HG02610 (cell line): ENCODE data around the gene CFAP300.

Experiments
- ATAC-seq: cut with Tn5 transposase; IDR thresholded peaks from one replicate; pipeline ENCODE4 v1.9.1; 2021; ENCODE audit warnings: mild to moderate bottlenecking, moderate library complexity; ENCODE audit not compliant: unreplicated experiment

CFAP300 gene

DNA sequence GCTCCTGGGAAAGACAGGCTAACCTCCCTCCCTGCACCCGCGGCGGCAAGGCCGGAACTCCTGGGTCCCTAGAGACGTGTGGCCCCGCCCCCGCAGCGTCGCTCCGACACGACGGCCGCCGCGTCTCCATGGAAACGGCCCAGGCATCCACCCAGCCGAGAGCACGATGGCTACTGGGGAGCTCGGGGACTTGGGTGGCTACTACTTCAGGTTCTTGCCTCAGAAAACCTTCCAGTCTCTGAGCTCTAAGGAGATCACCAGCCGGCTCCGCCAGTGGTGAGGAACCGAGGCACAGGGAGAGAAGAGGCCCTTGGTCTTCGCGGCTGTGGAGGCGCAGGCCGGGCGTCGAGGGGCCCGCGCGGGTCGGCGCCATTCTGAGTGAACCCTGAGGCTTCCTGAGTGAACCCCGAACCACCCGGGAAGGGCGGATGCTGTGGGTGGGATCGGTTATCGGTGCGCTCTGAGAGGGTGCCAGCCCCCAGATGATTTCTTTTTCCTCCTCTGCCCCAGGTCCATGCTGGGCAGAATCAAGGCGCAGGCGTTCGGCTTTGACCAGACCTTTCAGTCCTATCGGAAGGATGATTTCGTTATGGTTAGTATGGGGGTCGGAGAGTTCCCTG, at the start of gene CFAP300:
CFAP300 (plus strand) TSS at position 133 of the 620 bp plus-strand sequence; CDS start at position 167, 34 bp downstream.
- peak; percentile 54 for ATAC-seq

DNA sequence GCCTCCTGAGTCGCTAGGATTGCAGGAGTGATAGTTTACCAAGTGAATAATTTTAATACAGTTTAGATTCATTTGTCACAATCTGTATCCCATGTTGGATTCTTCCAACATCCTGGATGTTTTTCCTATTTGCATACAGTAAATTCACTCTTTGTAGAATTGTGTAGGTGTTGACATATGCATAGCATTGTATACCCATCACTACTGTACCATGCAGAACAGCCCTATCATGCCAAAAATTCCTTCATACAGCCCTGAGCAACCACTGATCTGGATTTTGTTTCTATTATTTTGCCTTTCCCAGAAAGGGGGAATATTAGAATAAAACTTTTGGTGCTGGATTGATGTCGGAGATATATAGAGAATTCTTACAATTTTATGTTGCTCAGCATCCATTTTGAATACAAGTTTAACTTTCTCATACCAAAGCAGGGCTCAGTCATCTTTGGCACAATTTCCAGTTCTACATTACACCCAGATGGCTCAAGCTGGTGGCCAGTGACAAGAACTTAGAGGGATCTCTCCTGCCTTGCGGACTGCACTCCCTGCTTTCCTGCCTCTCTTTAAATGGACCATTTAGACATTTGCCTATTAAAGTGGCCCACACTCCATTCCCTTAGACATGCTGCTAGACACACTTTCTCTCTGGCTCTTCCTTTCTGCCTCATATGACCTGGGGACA, 45.4 kb upstream of the CFAP300 start:
- no peak for ATAC-seq

DNA sequence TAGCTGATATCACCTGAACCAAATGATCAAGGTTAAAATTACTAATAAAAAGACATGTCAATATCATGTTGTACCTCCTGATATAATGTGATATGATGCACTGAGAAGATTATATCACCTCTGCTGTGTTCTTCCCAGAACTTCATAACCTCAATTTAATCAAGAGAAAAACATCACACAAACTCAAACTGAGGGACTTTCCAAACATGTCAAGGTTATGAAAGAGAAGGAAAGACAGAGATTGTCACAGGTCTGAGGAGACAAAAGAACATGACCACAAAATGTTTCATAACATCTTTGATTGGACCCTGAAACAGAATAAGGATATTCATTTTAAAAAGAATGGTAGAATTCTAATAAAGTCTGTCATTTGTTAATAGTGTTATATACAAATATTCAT, 43.0 kb upstream of the CFAP300 start:
- ATAC-seq, result no peak

- no peak for ATAC-seq
Measured at GRCh38 chr11:102005306-102005705, 41.9 kb upstream of the CFAP300 start.

- ATAC-seq, result no peak
Measured at GRCh38 chr11:102006835-102007566, 40.2 kb upstream of the CFAP300 start.

DNA sequence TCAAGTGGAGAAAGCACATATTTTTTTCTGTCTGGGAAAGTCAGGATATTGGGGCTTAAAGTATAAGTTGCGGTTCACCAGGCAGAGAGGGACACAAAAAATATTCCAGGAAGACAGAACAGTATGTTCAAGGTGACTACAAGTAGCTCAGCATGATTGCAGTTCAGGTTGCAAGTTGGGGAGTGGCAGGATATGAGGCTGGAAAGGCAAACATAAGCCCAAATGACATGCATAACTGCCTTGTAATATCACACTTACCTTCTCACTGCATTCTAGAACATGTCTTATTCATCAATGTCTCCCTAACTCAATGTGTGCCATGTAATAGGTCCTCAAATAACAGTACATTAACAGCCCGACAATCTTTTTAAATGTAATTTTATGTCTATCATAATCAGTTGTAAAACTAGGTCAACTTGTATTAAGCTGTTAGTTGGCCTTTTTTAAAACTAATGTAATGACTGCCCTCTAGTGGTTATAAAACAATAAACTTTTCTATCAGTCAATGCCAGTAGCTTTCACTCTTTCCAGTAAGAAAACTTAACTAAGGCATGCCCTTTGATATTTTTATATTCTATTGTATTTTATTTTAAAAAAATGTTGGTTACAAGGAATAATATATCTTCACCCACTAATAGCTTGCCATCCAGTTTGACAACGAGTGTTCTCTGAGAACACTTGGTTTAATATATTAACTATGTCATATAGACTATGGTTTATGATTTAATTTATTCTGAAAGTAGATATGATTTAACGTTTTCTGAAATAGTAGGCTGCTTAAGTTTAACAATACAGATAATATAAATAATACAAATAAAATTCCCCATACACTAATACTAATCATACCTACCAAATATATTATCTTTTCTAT, 39.4 kb upstream of the CFAP300 start:
- ATAC-seq, result peak; percentile 65

- ATAC-seq, result no peak
Measured at GRCh38 chr11:102010776-102011494, 36.3 kb upstream of the CFAP300 start.

DNA sequence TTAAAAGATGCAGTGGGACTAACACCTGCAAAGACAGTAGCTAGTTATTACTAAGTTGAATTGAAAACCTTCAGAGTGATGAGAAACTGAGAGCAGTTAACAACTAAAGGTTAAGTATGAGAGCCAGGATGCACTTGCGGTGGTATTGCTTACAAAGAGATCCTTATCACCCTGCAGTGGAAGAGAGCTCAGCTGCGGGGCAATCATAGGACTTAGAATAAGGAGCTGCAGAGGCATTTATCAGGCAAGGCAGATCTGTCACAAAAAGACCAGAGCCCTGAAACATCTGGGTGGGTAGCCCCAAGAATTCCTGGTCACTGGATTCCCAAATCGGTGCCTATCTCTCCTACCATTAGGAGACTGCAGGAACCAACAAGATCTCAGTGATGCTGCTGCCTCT, 34.3 kb upstream of the CFAP300 start:
- no peak for ATAC-seq

GRCh38 chr11:102014756-102015155, 32.5 kb upstream of the CFAP300 start:
- no peak for ATAC-seq

DNA sequence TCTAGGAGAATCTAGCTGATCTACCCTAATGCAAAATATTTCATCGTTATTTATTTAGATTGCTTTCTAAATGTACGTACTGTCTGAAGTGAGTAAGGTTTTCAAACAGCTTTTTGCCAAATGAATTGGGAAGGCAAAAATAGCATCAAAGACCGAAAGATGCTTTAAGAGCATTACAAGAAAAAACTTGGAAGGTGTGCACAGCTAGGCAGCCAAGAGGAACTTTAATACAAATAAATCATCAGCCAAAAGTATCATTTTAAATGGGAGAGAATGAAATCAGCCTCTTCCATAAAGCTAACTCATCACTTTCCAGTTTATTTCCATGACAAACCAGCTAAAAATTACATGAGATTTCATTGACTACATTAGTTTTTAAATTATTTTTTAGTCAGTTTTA, 30.2 kb upstream of the CFAP300 start:
- no peak for ATAC-seq

DNA sequence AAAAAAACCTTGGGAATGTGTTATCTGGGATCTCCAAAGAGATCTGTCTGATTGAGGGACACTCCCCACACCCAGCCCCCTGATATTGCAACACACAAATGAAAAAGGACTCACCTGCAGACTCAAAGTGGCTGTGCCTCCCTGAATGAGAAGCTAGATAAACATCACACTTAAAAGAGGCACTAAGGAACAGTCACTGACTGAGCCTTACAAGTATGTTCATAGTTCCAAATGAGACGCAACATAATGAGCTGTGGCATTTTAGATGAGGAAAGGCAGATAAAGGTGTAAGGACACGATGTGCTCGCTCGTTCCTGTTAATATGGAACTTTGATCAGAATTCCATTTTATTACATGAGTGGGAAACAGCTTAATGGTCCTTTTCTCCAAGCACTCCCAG, 21.0 kb upstream of the CFAP300 start:
- ATAC-seq, result no peak

DNA sequence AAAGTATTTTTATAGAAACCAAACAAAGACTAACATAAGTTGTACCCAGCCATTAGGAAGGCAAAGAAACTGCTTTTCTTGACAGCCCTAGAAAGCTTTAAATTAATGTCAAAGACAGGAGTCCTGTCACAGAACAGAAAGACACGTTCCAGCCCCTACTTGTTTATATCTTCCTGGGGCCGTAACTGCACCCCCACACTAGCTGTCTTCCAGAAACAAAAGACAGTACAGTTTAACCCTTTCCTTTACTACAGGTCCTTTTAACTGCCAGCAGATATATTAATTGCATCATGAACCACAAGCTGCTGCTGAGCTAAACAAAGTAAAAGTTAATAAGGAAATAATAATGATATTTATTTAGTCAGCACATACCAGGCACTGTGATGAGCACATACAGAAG, 20.3 kb upstream of the CFAP300 start:
- no peak for ATAC-seq

GRCh38 chr11:102036757-102037156, 10.5 kb upstream of the CFAP300 start:
- ATAC-seq, result no peak

GRCh38 chr11:102046841-102047240, 396 bp upstream of the CFAP300 start:
- ATAC-seq, result no peak

DNA sequence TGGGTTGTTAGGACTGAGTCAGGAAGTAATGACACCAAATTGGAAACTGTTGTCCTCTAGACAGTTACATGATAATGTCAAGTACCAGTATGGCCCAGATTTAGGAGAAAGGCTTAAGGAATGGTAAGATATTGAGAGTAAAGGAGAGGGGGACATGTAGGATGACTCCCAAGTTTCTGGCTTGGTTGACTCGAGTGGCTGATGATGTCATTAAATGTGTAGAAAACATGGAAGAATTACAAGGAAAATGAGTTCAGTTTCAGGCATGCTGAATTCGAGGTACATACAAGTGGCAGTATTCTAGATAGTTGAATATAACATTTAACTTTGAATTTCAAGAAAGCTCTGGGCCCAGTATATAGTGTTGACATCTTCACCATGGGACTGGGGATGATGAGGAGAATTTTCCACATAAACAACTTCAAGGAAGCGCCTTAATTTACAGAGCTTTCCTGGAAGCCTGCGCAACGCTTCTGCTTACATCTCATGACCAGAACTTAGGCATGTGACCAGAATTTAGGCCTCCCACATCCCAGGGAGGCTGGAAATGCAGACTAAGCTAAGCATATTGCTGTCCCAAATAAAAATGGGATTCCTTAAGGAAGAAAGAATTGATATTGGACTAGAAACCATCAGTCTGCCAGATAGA, 3.8 kb downstream of the CFAP300 start:
- ATAC-seq, result no peak

- ATAC-seq, result no peak
Measured at GRCh38 chr11:102061276-102061675, 14.0 kb downstream of the CFAP300 start.

DNA sequence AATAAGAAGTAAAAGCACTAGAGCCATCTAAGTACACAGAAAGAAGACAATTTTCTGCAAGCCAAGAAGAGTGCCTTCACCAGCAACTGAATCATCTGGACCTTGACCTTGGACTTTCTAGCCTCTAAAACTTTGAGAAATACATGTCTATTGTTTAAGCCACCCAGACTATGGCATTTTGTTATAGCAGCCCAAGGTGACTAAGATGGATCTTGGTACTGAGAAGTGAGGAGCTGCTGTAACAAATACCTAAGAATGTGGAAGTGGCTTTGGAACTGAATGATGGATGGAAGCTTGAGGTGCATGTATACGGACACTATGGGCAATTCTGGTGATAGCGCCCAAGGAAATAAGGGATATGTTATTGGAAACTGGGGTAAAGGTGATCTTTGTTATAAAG, 14.9 kb downstream of the CFAP300 start:
- no peak for ATAC-seq

DNA sequence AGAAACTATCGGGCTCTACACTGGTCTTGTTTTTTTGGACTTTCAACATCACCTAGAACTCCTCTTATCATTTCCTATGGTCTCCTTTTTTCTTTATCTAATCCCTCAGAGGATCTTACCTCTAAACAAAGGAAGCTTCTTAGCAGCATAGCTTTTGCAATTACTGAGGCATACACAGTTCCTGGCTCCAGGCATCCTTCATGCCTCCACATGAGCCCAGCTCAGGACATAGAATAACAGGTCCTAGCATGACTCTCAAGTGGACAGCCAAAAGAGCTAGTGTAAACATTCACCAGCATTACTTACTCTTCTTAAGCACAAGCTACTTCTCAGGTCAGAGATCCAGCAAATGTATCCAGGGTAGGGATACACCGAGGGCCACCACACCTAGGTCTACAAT, 17.1 kb downstream of the CFAP300 start:
- no peak for ATAC-seq

DNA sequence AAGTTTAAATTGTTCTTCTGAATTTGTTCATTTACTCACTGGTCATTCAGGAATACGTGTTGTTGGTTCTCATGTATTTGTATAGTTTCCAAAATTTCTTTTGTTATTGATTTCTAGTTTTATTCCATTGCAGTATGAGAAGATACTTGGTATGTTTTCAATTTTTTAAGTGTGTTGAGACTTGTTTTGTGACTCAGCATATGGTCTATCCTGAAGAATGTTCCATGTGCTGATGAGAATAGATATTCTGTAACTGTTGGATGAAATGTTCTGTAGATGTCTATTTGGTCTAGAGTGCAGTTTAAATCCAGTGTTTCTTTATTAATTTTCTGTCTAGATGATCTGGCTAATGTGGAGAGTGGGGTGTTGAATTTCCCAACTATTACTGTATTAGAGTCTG, 23.5 kb downstream of the CFAP300 start:
- no peak for ATAC-seq
